HG03457 (cell line): ENCODE data around the gene C12orf75.
"Not testable (repeated sequence)": the region's sequence is repeated elsewhere in the genome, so short reads cannot be mapped to it uniquely, and the experiment has no call there.

Experiments used
- ATAC-seq: cut with Tn5 transposase; IDR thresholded peaks from one replicate; pipeline ENCODE4 v1.9.1; 2021; ENCODE audit warnings: moderate number of reproducible peaks; ENCODE audit not compliant: unreplicated experiment

C12orf75 gene

DNA sequence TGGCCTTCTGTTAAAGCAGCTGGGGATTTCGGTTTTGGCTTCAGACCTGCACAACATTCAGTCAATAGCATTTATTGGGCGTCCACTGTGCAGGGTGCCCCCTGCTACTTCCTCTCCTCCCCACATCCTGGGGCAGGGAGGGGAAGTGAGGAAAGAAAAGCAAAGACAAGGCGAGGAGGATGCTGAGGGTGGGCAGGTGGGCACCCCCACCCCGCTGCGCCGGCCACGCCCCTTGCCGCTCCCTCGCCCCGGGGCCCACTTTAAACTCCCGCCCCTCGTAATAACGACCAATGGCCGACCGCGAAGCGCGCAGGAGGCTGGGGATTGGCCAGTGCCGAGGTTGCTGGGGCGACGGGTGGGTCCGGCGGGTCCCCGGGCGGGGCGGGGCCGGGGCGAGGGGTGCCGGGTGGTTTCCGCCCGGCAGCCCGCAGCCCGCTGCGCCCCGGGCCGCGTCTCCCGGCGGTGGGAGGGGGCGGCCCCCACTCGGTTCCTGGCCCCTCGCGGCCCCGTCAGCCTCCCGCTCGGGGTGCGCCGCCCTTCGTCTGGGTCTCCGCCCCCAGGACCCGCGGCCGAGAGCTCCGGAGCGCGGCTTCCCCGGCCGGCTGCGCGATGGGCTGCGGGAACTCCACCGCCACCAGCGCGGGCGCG, at the start of gene C12orf75:
TSS of gene C12orf75 (plus strand) at position 409 of the 648 bp plus-strand sequence. CDS start at position 610, 201 bp downstream.
- peak; percentile 86 for ATAC-seq

DNA sequence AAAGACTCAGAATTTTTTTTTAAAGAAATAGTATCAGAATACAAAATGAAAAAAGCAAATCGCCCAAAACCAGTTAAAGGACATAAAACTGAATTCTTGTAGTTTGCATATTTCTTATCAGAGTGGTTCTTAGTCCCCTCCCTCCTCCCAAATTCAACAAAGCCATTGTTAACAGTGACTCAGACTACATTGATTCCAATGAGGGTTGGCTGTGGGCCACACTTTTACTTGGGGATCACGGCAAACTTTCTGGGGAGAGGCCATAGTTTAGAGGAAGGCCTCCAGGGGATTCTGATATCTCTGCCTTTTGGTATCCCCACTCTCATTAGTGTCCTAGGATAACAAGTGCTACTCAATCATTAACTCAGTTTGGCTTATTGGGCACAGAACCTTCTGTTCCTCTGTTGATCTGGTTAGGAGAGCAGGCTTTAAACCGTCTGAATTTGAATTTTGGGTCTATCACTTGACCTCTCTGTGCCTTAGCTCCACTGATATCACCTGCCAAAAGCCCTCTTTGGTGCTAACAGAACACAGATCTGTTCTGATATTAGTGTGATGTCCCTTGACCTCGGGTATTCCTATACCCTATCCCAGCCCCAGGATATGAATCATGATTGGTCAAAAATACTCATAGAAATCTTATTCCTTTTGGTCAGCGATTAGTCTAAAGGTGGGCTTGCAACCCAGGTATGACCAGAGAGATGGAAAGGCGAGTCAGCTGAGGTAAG, 49.4 kb upstream of the C12orf75 start:
- no peak for ATAC-seq

DNA sequence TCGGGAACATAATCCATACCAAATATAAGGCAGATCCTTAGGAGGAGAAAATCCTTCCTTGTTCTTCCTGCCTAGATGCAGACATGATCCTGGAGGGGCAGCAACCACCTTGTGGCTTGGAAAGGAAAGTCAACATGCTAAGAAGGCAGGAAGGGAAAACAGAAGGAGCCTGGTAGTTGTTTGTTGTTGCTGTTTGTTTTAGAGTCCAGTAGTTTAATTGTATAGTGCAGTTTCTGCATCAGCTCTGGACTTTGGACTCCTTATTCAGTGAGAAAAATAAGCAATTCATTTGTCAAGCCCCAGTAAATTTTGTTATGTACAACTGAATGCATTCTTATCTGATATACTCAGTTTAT, 48.8 kb upstream of the C12orf75 start:
- no peak for ATAC-seq

DNA sequence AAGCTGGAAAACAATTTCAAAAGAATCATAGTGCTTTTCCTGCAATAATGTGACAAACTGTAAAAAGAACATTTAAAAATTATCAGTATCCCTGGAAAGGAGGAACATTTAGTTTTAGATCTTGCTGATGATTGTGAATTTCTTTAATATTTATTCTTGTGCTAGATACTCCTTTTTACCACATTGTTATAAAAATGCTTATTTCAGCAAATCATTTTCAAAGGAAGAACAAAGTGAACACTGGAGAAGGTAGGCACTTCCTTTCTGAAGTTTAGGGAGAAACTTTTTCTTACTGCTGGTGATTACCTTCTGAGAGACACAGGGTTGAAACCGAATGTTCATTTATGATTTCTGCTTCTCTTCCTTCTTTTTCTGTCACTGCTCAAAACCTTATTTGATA, 45.1 kb upstream of the C12orf75 start:
- ATAC-seq, result no peak

DNA sequence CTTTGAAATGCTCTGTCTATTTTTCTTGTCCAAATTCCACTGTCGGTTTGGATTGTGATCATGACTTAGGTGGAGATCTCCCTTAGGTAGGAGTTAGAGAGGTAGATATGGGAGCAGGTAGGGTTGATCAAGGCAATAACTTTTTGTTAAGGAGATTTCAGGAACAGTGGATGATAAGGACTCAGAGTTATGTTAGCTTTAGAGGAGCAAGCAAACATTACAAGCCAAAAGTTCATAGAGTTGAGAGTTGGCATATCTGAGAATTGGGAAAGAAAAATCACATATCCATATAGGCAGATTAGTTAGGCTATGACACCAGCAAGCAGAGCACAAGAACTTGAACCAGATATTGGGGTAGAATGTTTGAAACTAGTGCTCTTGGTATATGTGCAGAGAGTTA, 43.1 kb upstream of the C12orf75 start:
- ATAC-seq, result no peak

DNA sequence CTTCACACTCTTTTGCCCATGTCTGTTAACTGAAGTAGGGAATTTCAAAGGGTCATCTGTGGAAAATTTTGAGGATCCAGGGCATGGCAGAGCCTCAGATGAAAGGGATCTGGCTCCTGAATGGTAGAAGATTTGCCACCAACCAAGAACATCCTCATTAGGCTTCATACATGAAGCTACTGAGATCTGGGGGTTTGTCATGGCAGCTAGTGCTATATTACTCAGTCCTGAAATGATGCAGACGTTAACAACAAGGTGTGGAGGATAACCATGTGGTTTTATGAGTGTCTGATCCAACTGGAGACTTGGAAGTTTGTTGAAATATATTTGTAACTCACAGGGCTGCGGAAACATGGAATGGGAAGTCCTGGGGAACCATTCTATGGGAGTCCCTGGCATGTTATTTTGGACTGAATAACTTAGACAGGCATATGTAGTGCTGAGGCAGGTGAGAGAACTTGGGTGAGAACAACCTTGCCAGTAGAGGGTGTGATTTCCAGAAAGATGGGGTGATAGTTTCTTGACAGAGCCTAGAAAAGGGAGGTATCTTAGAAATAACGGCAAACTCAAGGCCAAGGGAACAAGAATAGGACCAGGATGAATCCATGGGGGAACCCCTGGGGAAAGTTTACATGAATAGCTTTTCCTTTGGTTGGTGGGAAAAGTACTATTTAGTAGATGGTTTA, 42.0 kb upstream of the C12orf75 start:
- ATAC-seq, result no peak

DNA sequence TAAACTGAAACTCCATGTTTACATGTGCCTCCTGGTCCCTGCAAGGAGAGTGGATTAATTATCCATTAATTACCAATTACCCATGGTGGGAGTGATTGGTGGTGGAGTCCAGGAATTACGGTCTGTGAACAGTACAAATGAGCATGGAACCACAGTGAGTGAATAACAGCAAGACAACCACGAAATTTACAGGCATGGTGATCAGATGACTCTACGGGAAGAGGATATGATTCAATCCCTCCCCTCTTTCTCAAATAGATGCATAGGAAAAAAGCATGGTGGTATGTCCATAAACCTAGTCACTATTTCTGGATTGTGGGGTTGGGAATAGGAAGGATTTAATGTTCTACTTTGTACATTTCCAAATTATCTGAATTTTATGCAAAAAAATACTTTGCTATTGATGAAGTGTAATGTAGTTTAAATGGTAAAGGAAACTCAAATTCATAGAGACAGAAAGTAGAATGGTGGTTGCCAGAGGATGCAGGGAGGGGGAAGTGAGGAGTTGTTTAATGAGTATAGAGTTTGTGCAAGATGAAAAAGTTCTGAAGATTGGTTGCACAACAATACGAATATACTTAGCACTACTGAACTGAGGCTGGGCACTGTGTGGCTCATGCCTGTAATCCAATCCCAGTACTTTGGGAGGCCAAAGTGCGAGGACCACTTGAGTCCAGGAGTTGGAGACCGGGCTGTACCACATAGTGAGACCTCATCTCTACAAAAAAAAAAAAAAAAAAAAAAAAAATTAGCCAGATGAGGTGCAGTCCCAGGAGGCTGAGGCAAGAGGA, 41.2 kb upstream of the C12orf75 start:
- no peak for ATAC-seq

DNA sequence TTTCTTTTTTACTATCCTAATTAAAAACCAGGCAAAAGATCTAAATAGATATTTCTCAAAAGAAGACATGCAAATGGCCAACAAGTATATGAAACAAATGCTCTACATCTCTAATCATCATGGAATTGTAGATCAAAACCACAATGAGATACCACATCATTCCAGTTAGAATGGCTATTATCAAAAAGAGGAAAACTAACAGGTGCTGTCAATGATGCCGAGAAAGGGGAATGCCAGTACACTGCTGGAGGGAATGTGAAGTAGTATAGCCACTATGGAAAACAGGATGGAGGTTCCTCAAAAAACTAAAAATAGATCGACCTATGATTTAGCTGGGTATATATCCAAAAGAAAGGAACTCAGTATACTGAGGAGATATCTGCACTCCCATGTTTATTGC, 39.0 kb upstream of the C12orf75 start:
- no peak for ATAC-seq

DNA sequence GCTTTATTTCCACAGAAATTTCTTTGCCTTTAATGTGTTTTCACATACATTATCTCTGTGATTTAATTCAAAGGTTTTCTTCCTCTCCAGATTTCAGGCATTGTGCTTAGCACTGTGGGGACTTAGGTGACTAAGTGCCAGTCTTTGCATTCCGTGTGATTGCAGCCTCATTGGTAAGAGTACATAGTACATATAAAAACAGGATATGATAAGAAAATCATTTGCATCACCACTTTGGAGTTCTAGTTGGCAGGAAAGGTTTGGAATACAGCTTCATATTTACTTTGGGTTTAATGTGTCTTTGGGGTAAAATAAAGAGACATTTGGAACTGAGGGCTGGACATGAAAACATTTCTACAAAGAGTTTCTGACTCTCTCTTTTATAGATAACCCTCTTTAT, 37.8 kb upstream of the C12orf75 start:
- ATAC-seq, result no peak

DNA sequence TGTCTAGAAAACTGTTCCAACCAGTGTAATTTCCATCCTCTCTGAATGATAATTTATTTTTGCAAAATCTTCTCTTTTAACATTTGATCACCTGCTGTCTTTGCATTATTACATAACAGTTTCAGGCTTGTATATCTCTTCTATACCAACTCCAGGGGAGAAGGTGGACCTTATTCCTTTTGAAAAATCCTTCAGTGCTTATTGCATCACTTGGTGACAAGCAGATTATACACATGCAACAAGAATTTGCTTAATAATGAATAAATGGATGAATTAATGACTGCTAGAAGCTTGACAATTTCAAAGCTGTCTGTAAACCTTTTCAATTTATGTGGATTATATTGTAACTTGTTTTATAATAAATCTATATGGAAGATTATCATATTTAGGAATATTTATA, 37.3 kb upstream of the C12orf75 start:
- ATAC-seq, result no peak

DNA sequence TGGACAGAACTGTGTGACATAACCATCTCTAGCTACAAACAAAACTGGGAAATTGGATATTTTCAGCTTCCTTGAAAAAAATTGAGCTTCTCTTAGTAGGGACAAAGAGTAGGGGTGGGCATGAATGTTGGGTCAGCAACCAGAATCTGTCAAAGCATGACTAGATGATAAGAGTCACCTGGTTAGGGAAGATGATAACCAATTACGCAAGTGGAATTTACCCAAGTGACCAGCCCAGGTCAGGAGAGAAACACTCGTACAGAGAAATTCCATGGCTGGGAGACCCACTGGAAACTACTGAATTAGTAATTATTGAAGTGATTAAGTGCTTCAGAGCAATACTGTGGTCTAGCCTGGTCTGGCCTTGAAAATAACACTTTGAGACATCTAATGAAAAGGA, 36.3 kb upstream of the C12orf75 start:
- no peak for ATAC-seq

DNA sequence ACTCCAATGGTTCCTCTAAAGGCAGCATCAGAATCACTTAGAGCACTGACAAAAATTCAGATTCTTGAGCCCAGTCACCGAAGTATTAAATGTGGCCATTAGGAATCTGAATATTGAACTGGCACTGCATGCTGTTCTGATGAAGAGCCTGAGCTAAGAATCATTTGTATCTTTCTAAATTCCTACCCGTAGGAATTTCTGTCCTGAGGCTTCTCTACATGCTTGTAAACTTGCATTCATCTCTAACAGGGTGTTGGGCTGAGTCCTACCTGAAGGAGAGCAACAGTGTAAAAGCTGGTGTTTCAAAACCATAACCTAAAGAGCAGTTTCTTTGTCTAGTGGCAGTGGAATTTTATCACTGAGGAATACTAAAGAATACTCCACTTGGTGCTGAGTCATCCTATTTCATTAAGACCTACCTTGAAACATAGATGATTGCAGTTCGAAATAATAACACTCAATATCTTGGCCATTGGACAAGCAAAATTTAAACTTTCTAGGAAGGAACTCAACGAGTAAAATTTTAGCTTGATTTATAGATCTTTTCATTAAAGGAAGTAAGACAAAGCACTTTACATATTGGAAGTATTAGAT, 35.5 kb upstream of the C12orf75 start:
- ATAC-seq, result no peak

DNA sequence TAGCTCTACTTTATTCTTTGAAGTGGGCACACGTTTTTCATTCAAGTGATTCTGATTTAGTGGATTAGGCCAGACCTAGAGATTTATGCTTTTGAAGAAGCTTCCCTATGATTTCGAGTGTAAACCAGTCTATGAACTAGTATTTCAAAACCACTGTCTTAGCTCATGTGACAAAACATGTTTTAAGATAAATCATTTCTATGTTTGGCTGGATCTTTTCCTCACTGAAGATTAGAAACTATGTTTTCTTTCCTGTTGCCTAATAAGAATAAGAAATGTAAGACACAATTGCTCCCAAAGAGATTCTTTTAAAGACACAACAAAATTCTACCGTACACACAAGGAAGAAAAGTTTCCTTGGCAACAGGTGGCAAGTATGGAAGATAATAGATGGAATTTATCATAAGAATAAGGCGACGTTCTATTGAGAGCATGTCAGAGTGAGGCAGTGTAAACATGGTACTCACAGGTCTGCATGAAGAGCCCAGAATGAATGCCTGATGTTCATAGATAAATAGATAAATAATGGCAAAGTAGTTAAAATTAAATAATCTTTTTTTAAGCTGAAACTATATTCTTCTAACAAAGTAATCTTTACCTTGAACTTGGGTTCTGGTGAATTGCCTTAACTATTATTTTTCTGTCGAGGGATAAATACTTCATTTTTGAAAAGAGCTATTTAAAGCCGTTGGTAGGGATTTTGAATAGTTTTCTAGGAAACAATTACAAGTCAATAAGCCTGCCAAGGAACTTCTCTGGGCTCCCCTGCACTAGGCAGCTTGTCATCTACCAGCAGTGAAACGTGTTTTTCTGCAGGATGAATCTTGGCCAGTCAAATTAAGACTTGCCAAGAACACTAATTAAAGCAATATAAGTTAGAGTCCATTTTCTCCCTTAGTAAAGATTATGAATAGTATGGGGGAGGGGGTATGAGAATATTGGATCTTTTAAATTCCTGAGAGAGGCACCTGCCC, 34.1 kb upstream of the C12orf75 start:
- ATAC-seq, result no peak

DNA sequence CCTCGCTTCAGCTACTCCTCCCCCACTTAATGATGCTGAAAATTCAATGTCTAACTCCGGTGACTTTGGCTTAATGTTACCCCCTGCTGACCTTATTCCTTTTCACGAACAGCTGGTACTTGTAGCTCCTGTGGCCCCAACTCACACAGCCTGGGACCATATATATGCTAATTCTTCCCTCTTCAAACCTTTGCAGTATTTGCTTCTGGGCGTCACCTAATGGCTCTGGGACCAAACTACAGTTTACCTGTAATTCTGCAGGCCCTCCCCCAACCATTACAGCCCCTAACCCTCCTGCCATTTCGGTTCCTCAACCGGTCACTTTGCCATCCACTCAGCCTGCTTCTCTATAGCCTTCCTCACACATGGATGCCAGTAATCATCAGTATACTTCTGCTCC, 29.6 kb upstream of the C12orf75 start:
- no peak for ATAC-seq

DNA sequence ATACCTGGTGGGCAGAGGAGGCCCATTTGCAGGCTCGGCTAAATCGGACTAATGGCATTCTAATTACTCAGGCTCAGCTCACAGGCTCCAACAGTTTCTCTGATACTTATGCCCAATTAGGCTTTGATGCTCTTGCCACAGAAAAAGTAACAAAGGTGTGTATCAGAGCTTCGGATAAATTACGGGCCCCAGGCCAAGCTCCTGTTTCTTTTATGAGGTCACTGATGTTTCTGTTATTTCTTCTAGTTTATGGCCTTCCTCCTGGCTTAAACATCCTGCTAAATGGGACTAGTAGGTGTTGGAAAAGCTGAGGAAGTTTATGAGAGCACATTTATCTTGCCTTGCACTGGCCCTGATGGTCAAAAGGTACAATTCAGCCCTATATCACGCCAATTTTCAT, 28.8 kb upstream of the C12orf75 start:
- no peak for ATAC-seq

DNA sequence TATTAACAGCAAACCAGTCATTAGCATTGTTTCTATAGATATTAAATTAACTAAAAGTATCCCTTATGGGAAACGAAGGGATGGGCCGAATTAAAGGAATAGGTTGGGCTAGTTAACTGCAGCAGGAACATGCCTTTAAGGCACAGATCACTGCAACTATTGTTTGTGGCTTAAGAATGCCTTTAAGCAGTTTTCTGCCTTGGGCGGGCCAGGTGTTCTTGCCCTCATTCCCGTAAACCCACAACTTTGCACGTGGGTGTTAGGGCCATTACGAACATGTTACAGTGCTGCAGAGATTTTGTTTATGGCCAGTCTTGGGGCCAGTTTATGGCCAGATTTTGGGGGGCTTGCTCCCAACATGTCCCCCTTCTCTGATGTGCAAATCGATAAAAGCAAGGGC, 27.5 kb upstream of the C12orf75 start:
- ATAC-seq, result not testable (repeated sequence)

DNA sequence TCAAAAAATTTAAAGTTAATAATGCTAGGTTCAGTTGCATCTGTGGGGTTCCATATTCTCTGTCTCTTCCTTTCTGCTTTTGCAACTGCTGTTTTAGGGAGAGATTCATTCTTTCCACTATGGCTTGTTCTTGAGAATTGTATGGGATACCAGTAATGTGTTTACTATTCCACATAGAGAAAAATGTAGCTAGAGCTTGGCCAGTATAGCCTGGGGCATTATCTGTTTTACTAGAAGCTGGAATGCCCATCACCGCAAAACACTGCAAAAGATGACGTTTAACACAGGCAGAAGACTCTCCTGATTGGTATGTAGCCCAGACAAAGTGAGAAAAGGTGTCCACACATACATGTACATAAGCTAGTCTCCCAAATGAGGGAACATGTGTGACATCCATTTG, 25.9 kb upstream of the C12orf75 start:
- ATAC-seq, result not testable (repeated sequence)

DNA sequence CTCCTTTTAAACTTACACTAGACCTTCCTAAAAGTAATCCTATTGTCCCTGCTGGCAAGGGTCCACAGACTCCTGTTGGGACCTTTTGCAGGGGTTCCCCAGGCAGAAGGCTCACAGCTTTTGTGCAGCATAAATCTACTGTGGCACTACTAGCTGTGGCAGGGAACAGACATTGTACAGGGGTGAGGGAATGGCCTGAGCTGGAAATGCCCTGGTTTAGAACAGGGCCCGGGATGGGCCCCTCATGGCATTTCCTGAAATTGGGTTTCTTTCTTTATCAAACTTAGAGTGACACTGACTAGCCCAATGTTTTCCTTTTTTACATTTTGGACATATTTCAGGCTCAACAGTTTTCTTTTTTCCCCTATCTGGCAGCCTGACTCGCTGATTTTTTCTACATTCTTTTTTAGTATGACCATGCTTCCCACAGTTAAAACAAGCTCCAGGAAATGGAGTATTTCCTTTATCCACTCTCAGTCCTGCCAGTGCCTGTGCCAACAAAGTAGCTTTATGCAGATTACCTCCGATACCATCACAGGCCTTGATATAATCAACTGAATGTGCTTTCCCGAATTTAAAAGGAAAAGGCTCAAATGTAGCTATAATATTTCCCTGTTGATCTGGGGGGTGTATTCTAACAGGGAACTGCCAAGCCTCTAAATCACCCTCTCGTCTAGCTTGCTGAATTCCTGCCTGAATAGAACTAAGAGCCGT, 22.7 kb upstream of the C12orf75 start:
- not testable (repeated sequence) for ATAC-seq

DNA sequence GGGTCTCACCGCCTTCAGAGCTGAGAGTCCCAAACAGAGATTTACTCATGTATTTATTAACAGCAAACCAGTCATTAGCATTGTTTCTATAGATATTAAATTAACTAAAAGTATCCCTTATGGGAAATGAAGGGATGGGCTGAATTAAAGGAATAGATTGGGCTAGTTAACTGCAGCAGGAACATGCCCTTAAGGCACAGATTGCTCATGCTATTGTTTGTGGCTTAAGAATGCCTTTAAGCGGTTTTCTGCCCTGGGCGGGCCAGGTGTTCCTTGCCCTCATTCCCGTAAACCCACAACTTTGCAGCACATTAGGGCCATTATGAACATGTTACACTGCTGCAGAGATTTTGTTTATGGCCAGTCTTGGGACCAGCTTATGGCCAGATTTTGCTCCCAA, 21.7 kb upstream of the C12orf75 start:
- not testable (repeated sequence) for ATAC-seq
